Liver (tissue), 9 donors: Measurements from ENCODE around the gene ZCCHC9. TPM values are rescaled to one million over a fixed set of nuclear protein-coding genes. Genes with fewer than 3 reads are reported as not detected.

ENCODE experiments used
- DNase-seq: peaks from one replicate; pipeline ENCODE4 v3.0.0-alpha.2; 2017; ENCODE audit warnings: low spot score
- H3K27ac ChIP-seq, 2 donors: one replicate each; pipeline ENCODE4 v1.7.0; 2013; ENCODE audit warnings: inconsistent platforms in 2 of 2, low read length in 2 of 2, control low read depth in 1 of 2, low read depth in 1 of 2, mild to moderate bottlenecking in 1 of 2
- H3K27me3 ChIP-seq, 4 donors: one replicate each; pipeline versions ENCODE4 v1.6.1 to v1.7.0; 2013; ENCODE audit warnings: low read length in 3 of 4, inconsistent platforms in 1 of 4, mild to moderate bottlenecking in 1 of 4, moderate library complexity in 1 of 4; ENCODE audit not compliant: control insufficient read depth in 4 of 4, insufficient read depth in 4 of 4
- H3K36me3 ChIP-seq, 4 donors: one replicate each; pipeline versions ENCODE4 v1.6.1 to v1.7.0; 2013; ENCODE audit warnings: low read length in 3 of 4, mild to moderate bottlenecking in 3 of 4, low read depth in 1 of 4, moderate library complexity in 1 of 4; ENCODE audit not compliant: control insufficient read depth in 4 of 4, insufficient read depth in 3 of 4
- H3K4me1 ChIP-seq, 4 donors: one replicate each; pipeline versions ENCODE4 v1.6.1 to v1.7.0; 2013; ENCODE audit warnings: low read length in 3 of 4, mild to moderate bottlenecking in 3 of 4, moderate library complexity in 1 of 4; ENCODE audit not compliant: control insufficient read depth in 4 of 4, insufficient read depth in 4 of 4
- H3K4me3 ChIP-seq, 3 donors: one replicate each; pipeline versions ENCODE4 v1.6.1 to v1.7.0; 2013; ENCODE audit warnings: low read length in 3 of 3, control low read depth in 1 of 3, low read depth in 1 of 3, mild to moderate bottlenecking in 1 of 3
- H3K9ac ChIP-seq, 2 donors: one replicate each; pipeline ENCODE4 v1.7.0; 2013; ENCODE audit warnings: low read length in 2 of 2, mild to moderate bottlenecking in 2 of 2, moderate library complexity in 2 of 2, control low read depth in 1 of 2, low read depth in 1 of 2
- H3K9me3 ChIP-seq, 4 donors: one replicate each; pipeline versions ENCODE4 v1.6.1 to v1.7.0; 2013; ENCODE audit warnings: low read length in 3 of 4; ENCODE audit not compliant: control insufficient read depth in 4 of 4
- ATF3 ChIP-seq: IDR thresholded peaks from 2 replicates; pipeline ENCODE4 v1.6.1; 2016; ENCODE audit warnings: antibody characterized with exemption
- CTCF ChIP-seq: fragments of 150-350 bp; IDR thresholded peaks from 2 replicates; pipeline ENCODE4 v1.5.1; 2017; ENCODE audit warnings: improper control_type of control experiment, low read depth, low read length; ENCODE audit not compliant: missing input control
- EGR1 ChIP-seq, 2 donors: IDR thresholded peaks; 2 replicates each; pipeline ENCODE4 v1.6.1; 2016 to 2018; ENCODE audit warnings: antibody characterized with exemption in 2 of 2, low read depth in 2 of 2
- FOXA2 ChIP-seq: IDR thresholded peaks from 2 replicates; pipeline ENCODE4 v1.6.1; 2016; ENCODE audit warnings: antibody characterized with exemption
- GABPA ChIP-seq, 2 donors: IDR thresholded peaks in 1 of 2; conservative IDR thresholded peaks in 1 of 2; 2 replicates each; pipeline ENCODE4 v1.6.1; 2016; ENCODE audit warnings: antibody characterized with exemption in 2 of 2, mild to moderate bottlenecking in 1 of 2, moderate library complexity in 1 of 2
- HNF4A ChIP-seq, 2 donors: conservative IDR thresholded peaks; 2 replicates each; pipeline ENCODE4 v1.6.1; 2016; ENCODE audit warnings: antibody characterized with exemption in 2 of 2, mild to moderate bottlenecking in 2 of 2
- HNF4G ChIP-seq: IDR thresholded peaks from 2 replicates; pipeline ENCODE4 v1.6.1; 2016; ENCODE audit warnings: antibody characterized with exemption
- JUND ChIP-seq, 2 donors: IDR thresholded peaks; 2 replicates each; pipeline ENCODE4 v1.6.1; 2016; ENCODE audit warnings: antibody characterized with exemption in 2 of 2
- NR2F2 ChIP-seq: IDR thresholded peaks from 2 replicates; pipeline ENCODE4 v1.6.1; 2016; ENCODE audit warnings: antibody characterized with exemption
- RAD21 ChIP-seq, 2 donors: IDR thresholded peaks; 2 replicates each; pipeline ENCODE4 v1.6.1; 2016; ENCODE audit warnings: antibody characterized with exemption in 2 of 2, mild to moderate bottlenecking in 2 of 2
- REST ChIP-seq: IDR thresholded peaks from 2 replicates; pipeline ENCODE4 v1.6.1; 2016; ENCODE audit warnings: antibody characterized with exemption, mild to moderate bottlenecking
- RXRA ChIP-seq, 2 donors: IDR thresholded peaks; 2 replicates each; pipeline ENCODE4 v1.6.1; 2017 to 2018; ENCODE audit warnings: antibody characterized with exemption in 2 of 2, mild to moderate bottlenecking in 1 of 2
- TAF1 ChIP-seq: conservative IDR thresholded peaks from 2 replicates; pipeline ENCODE4 v1.6.1; 2016; ENCODE audit warnings: antibody characterized with exemption, mild to moderate bottlenecking
- YY1 ChIP-seq: IDR thresholded peaks from 2 replicates; pipeline ENCODE4 v1.6.1; 2016; ENCODE audit warnings: antibody characterized with exemption, mild to moderate bottlenecking
- ZBTB33 ChIP-seq: IDR thresholded peaks from 2 replicates; pipeline ENCODE4 v1.6.1; 2016; ENCODE audit warnings: antibody characterized with exemption
- WGBS: extraction: QIAGEN DNeasy Blood & Tissue Kit; methylation state at CpG from one replicate; pipeline ENCODE4 v1.1.7; 2013; 5-methylcytosine and 5-hydroxymethylcytosine counted together
- polyA plus RNA-seq, 2 donors: library from polyadenylated mRNA; stranded (reverse) in 1 of 2; unstranded in 1 of 2; fragments of 200-250 nt in 1 of 2; fragments of >200 nt in 1 of 2; fragmentation: Nextera tagmentation in 1 of 2; extraction: Ambion mirVana in 1 of 2; gene quantifications; one replicate each; pipeline versions ENCODE4 v1.2.1 to v1.2.3, GENCODE V29; 2013 to 2015
- total RNA-seq, 2 donors: library from RNA; depleted of rRNA; stranded (reverse); fragments of >200 nt; gene quantifications; one replicate each; pipeline ENCODE4 v1.2.3, GENCODE V29; 2014
- donor health status: healthy.
- donor health status: healthy.
- donor health status: healthy.
- donor health status: healthy.
- donor health status: healthy.

ZCCHC9 gene
- total and polyA plus RNA-seq, 4 donors, result 13.5 to 19.9 (median 19.0) TPM

- no peak for DNase-seq
- peaks cover 0 to 2% (median 0%) of the 10 kb centered on the region in 4 donors for H3K36me3 ChIP-seq
- H3K27me3 ChIP-seq, result no peaks in the 10 kb centered on the region
- peaks cover 0 to under 1% (median 0%) of the 10 kb centered on the region in 4 donors for H3K9me3 ChIP-seq
- peaks cover 3 to 28% (median 21%) of the 10 kb centered on the region in 4 donors for H3K4me1 ChIP-seq
- TF ChIP-seq ATF3, result no peak
- no peak for TF ChIP-seq YY1
- no peak for TF ChIP-seq EGR1 (IDR thresholded peaks at IDR 0.05; ENCODE audit: low read depth in 2 of 2)
- TF ChIP-seq FOXA2, result no peak
- no peak for TF ChIP-seq HNF4G
- TF ChIP-seq ZBTB33, result no peak
- H3K4me3 ChIP-seq, result no peak overlapping the region
- 73% methylated on average over 4 of the region's 4 CpGs for WGBS
- H3K9ac ChIP-seq, result no peak overlapping the region
- no peak overlapping the region for H3K27ac ChIP-seq
Measured at GRCh38 chr5:81297531-81297930, 3.9 kb upstream of the ZCCHC9 start.

GRCh38 chr5:81300921-81301270 is 491 bp upstream of the ZCCHC9 start:
- Histone ChIP-seq H3K27ac (peak overlapping the region; percentile 91 to 94), H3K9me3 (no peaks in the 10 kb centered on the region), H3K36me3 (peaks cover 0 to 6% (median 2%) of the 10 kb centered on the region in 4 donors), H3K27me3 (no peaks in the 10 kb centered on the region), H3K4me3 (peak overlapping the region; percentile 60 to 97 (median 79)), H3K4me1 (peaks cover 5 to 34% (median 26%) of the 10 kb centered on the region in 4 donors), H3K9ac (peak overlapping the region; percentile 82 to 87)
- TF ChIP-seq YY1 (no peak), RXRA (IDR thresholded peaks at IDR 0.05) (no peak), NR2F2 (no peak)
- DNase-seq, result no peak
- WGBS, result 0% methylated on average over 2 of the region's 2 CpGs

GRCh38 chr5:81302596-81302995 is 1.2 kb downstream of the ZCCHC9 start:
- no peaks in the 10 kb centered on the region for H3K27me3 ChIP-seq
- H3K4me1 ChIP-seq, result peaks cover 5 to 34% (median 26%) of the 10 kb centered on the region in 4 donors
- no peak for DNase-seq
- peaks cover 0 to 6% (median 2%) of the 10 kb centered on the region in 4 donors for H3K36me3 ChIP-seq
- H3K27ac ChIP-seq, result no peak overlapping the region
- 86% methylated on average over 5 of the region's 5 CpGs for WGBS
- no peak overlapping the region for H3K9ac ChIP-seq
- H3K9me3 ChIP-seq, result no peaks in the 10 kb centered on the region
- H3K4me3 ChIP-seq, result peak overlapping the region; percentile 6 to 79 (median 60)
- TF ChIP-seq NR2F2, result no peak
- TF ChIP-seq CTCF, result no peak
- TF ChIP-seq GABPA (IDR thresholded peaks at IDR 0.05 in 1 of 2, conservative IDR thresholded peaks at IDR 0.05 in 1 of 2), result no peak
- TF ChIP-seq ATF3, result no peak
- no peak for TF ChIP-seq RAD21 (IDR thresholded peaks at IDR 0.05)
- TF ChIP-seq HNF4G, result no peak
- TF ChIP-seq HNF4A (conservative IDR thresholded peaks at IDR 0.05), result no peak
- TF ChIP-seq EGR1 (IDR thresholded peaks at IDR 0.05; ENCODE audit: low read depth in 2 of 2), result no peak
- no peak for TF ChIP-seq JUND (IDR thresholded peaks at IDR 0.05)
- no peak for TF ChIP-seq REST
- TF ChIP-seq TAF1, result no peak
- TF ChIP-seq RXRA (IDR thresholded peaks at IDR 0.05), result no peak
